GM10266 (cell line): ENCODE measurements around the gene TMEM237.

Source experiments
- DNase-seq: peaks from one replicate; pipeline ENCODE4 v3.0.0; 2012; ENCODE audit errors: extremely low spot score
- CTCF ChIP-seq: IDR thresholded peaks from 2 replicates; pipeline ENCODE4 v1.5.1; 2012; ENCODE audit warnings: mild to moderate bottlenecking, low read depth; ENCODE audit not compliant: control insufficient read depth, insufficient read depth; ENCODE audit errors: missing control alignments

The TMEM237 gene

GRCh38 chr2:201643216-201643890 is at the start of gene TMEM237:
TMEM237 (minus strand) TSS chr2:201643503; CDS start chr2:201643400, 103 bp downstream.
- DNase-seq: peak; percentile 76
- TF ChIP-seq CTCF: no peak

GRCh38 chr2:201685156-201685555 is 41.9 kb upstream of the TMEM237 start:
- DNase-seq: no peak
- TF ChIP-seq CTCF: no peak

GRCh38 chr2:201680743-201681142 is 37.4 kb upstream of the TMEM237 start:
- peak; percentile 23 for DNase-seq

GRCh38 chr2:201678401-201678800 is 35.1 kb upstream of the TMEM237 start:
- no peak for TF ChIP-seq CTCF
- DNase-seq: no peak

More at GRCh38 chr2:201680743-201681142, 37.4 kb upstream of the TMEM237 start:
- peak; percentile 55 for TF ChIP-seq CTCF

- no peak for TF ChIP-seq CTCF
Observed at GRCh38 chr2:201675454-201675853, 32.2 kb upstream of the TMEM237 start.

GRCh38 chr2:201674794-201675193 is 31.5 kb upstream of the TMEM237 start:
- no peak for DNase-seq
- no peak for TF ChIP-seq CTCF

More at GRCh38 chr2:201675454-201675853, 32.2 kb upstream of the TMEM237 start:
- no peak for DNase-seq

- no peak for TF ChIP-seq CTCF
- DNase-seq: no peak
Observed at GRCh38 chr2:201674298-201674697, 31.0 kb upstream of the TMEM237 start.
